Measurements from ENCODE around the gene LSMEM2. TPM values are rescaled to one million over a fixed set of nuclear protein-coding genes. Genes with fewer than 3 reads are reported as not detected.
A peak's percentile ranks its signal among the peaks of the same experiment; 100 is the strongest.

Gene LSMEM2
- total and polyA plus RNA-seq, 4 experiments from 2014 or later: 0.20 TPM; not detected in 3

DNA sequence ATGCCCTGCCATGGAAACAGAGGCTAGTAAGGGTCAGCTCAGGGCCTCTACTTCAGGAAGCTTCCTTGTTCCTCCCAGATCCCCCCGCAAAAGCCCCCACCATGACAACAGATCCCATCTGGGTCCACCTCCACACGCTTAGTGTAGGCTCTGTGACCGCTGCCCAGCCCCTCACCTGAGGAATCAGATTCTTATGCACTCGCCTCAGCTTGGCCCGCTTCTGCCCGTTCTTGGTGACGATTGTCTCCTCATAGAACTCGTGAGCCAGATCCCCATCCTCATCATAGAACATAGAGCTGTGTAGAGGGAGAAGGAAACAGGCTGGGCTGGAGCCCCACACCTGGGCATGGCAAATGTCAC is 47.3 kb downstream of the LSMEM2 start:
- no peaks in the 10 kb centered on the region for H3K9me3 ChIP-seq (ENCODE audit: control insufficient read depth in 1 of 2, low read length in 2 of 2)
- ChIA-PET CTCF (ENCODE audit: partially characterized antibody) (interaction anchor here (0.8 to 3.4 kb wide), 6 partner anchors 11 to 132 kb away, joined by 3 to 17 read pairs (median 3); partner anchors contain the start of genes CYB561D2, HYAL3, NAA80 and NPRL2), POLR2A (ENCODE audit: partially characterized antibody) (interaction anchor here (3.8 to 20.5 kb wide), 3 partner anchors 10 to 27 kb away, joined by 16 to 595 read pairs (median 144); partner anchors contain the start of genes CYB561D2, HYAL3, NAA80 and NPRL2)
- Mint-ChIP-seq H3K27me3 (no peaks in the 10 kb centered on the region), H3K27ac (peak overlapping the region in 3 of 7 donors; percentile 62 to 79 (median 70)), H3K36me3 (peaks cover 0 to 39% of the 10 kb centered on the region in 2 donors), H3K4me1 (peaks cover 14 to 37% (median 23%) of the 10 kb centered on the region in 4 donors), H3K4me3 (peak overlapping the region in 5 of 8 donors; percentile 21 to 61 (median 41)), H3K9me3 (peaks cover 0 to 1% (median 0%) of the 10 kb centered on the region in 8 donors)
- H3K27me3 ChIP-seq (ENCODE audit: insufficient read depth, low read length): no peaks in the 10 kb centered on the region
- no peak overlapping the region for H3K27ac ChIP-seq (ENCODE audit: low read depth, low read length)
- peaks cover 26% of the 10 kb centered on the region for H3K36me3 ChIP-seq (ENCODE audit: insufficient read depth, low read length)
- peak in 1 of 5 donors; percentile 16 for DNase-seq
- H3K4me3 ChIP-seq (ENCODE audit: low read length in 2 of 2): no peak overlapping the region
- intact Hi-C loops (cut with micrococcal nuclease): no loop called here
- H3K4me1 ChIP-seq (ENCODE audit: insufficient read depth, low read length): peaks cover 28% of the 10 kb centered on the region

DNA sequence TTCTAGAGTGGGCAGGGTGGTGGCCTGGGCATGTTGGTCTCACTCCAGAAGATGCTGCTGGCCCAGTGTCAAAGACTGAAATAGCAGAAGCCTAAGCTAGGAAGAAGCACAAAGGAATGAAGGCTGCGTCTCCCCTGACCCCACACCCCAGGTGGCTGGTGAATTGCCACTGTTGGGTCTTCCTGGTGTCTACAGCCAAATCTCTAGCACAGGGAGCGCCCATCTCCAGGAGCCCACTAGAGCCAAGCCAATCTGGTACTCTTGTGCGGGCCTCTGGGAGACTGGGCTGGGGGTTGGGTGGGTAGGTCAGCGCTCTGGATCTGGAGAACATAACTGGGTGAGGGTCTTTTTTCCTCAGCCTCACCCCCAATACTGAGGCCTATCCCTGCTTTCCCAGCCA is 48.2 kb downstream of the LSMEM2 start:
- Histone ChIP-seq H3K36me3 (ENCODE audit: insufficient read depth, low read length) (peaks cover 35% of the 10 kb centered on the region), H3K9me3 (ENCODE audit: control insufficient read depth in 1 of 2, low read length in 2 of 2) (no peaks in the 10 kb centered on the region), H3K27ac (ENCODE audit: low read depth, low read length) (peak overlapping the region; percentile 82), H3K27me3 (ENCODE audit: insufficient read depth, low read length) (no peaks in the 10 kb centered on the region), H3K4me3 (ENCODE audit: low read length in 2 of 2) (peak overlapping the region; percentile 73 to 91), H3K4me1 (ENCODE audit: insufficient read depth, low read length) (peaks cover 24% of the 10 kb centered on the region)
- POLR2A ChIA-PET (ENCODE audit: partially characterized antibody): interaction anchor here (1.6 to 20.5 kb wide), 9 partner anchors 9 to 242 kb away, joined by 4 to 595 read pairs (median 27); partner anchors contain the start of genes CYB561D2, HEMK1, HYAL3 and IFRD2
- peak in 1 of 5 donors; percentile 33 for DNase-seq
- H3K9me3 Mint-ChIP-seq: peaks cover 0 to 1% (median 0%) of the 10 kb centered on the region in 8 donors
- no peaks in the 10 kb centered on the region for H3K27me3 Mint-ChIP-seq
- intact Hi-C loops (cut with micrococcal nuclease): no loop called here
- H3K27ac Mint-ChIP-seq: peak overlapping the region in 6 of 7 donors; percentile 78 to 94 (median 87)
- CTCF ChIA-PET (ENCODE audit: partially characterized antibody): interaction anchor here (1.0 to 3.4 kb wide), 8 partner anchors 8 to 81 kb away, joined by 3 to 17 read pairs (median 4); partner anchors contain the start of genes HYAL3 and NAA80
- peaks cover 14 to 37% (median 23%) of the 10 kb centered on the region in 4 donors for H3K4me1 Mint-ChIP-seq
- H3K4me3 Mint-ChIP-seq: peak overlapping the region; percentile 80 to 97 (median 94)
- H3K36me3 Mint-ChIP-seq: peaks cover 0 to 48% of the 10 kb centered on the region in 2 donors

DNA sequence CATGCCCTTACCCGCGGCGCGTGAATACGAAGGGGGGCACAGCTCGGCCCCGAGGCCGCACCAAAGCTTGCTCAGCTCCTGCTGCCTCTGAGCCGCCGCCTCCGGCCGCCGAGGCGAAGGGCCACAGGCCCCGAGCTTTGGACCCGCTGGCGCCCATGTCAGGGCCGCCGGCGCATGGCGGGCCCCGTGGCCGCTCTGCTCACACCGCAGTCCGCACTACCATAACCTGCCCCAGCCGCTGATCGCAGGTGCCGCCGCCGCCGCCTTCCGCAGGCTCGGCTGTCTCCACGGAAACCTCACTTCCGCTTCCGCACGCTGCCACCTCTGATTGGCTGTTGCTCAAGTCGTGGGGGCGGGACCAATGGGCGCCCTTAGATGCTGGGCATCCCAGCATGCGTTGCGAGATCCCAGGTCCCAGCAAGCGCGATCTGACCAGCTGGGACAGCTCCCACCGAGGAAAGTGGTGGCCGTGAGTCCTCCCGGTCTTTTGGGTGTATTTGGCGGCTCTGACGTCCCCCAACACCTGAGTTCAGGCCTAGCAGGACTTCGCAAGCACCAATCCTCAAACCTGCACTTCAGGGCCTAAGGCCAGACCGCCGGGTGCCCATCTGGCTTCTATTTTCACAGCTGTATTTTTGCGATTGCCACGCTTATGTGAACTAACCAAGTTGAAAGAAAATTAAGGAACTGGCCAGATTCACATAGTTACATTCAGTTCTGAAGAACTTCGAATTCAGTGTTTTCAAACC is 49.2 kb downstream of the LSMEM2 start, which contains the start of gene TUSC2:
Gene TUSC2, minus strand, starts transcription at position 281 of the 749 bp plus-strand sequence. Its CDS starts 124 bp downstream, at position 157.
- no peaks in the 10 kb centered on the region for H3K9me3 ChIP-seq (ENCODE audit: control insufficient read depth in 1 of 2, low read length in 2 of 2)
- Mint-ChIP-seq H3K27ac (peak within 1 kb of the TSS; percentile 93 to 97 (median 97)), H3K36me3 (peaks cover 0 to 49% of the 10 kb centered on the region in 2 donors), H3K4me3 (peak within 1 kb of the TSS; percentile 91 to 97 (median 94)), H3K4me1 (peaks cover 13 to 42% (median 23%) of the 10 kb centered on the region in 4 donors), H3K27me3 (no peaks in the 10 kb centered on the region), H3K9me3 (peaks cover 0 to 1% (median 0%) of the 10 kb centered on the region in 8 donors)
- intact Hi-C loops (cut with micrococcal nuclease): loop anchor here (1.0 to 2.0 kb wide), 5 partner anchors 9 to 36 kb away; partner anchors contain the start of genes HYAL3, IFRD2, NAA80 and TMEM115
- peaks cover 37% of the 10 kb centered on the region for H3K36me3 ChIP-seq (ENCODE audit: insufficient read depth, low read length)
- no peaks in the 10 kb centered on the region for H3K27me3 ChIP-seq (ENCODE audit: insufficient read depth, low read length)
- H3K4me3 ChIP-seq (ENCODE audit: low read length in 2 of 2): peak within 1 kb of the TSS; percentile 73 to 91
- ChIA-PET CTCF (ENCODE audit: partially characterized antibody) (interaction anchor here (1.0 to 3.4 kb wide), 9 partner anchors 9 to 102 kb away, joined by 3 to 17 read pairs (median 4); partner anchors contain the start of genes HYAL3, NAA80 and NPRL2), POLR2A (ENCODE audit: partially characterized antibody) (interaction anchor here (1.0 to 20.5 kb wide), 10 partner anchors 10 to 241 kb away, joined by 3 to 595 read pairs (median 8); partner anchors contain the start of genes CYB561D2, HEMK1, HYAL3 and IFRD2)
- peak; percentile 91 to 96 (median 93) for DNase-seq
- peaks cover 22% of the 10 kb centered on the region for H3K4me1 ChIP-seq (ENCODE audit: insufficient read depth, low read length)
- H3K27ac ChIP-seq (ENCODE audit: low read depth, low read length): peak within 1 kb of the TSS; percentile 82

DNA sequence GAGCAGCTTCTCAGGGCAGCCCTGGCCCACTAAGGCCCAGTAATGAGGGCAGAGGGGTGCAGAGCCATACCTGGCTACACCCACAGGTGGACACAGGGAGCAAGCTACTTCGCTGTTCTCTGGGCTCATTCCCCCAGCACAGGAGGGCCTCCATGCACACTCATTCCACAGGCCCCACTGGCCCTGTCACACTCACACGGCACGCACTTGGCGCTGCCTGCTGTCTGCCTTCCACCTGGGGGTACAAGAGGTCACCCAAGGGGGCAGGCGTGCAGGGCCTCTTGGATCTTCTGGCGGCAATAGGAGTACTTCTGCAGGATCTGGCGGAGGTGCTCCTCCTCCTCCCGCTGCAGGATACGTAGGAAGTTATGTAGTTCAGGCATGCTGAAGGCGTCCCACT is 51.4 kb downstream of the LSMEM2 start:
- Histone ChIP-seq H3K9me3 (ENCODE audit: control insufficient read depth in 1 of 2, low read length in 2 of 2) (no peaks in the 10 kb centered on the region), H3K4me1 (ENCODE audit: insufficient read depth, low read length) (peaks cover 44% of the 10 kb centered on the region), H3K36me3 (ENCODE audit: insufficient read depth, low read length) (peaks cover 42% of the 10 kb centered on the region), H3K27ac (ENCODE audit: low read depth, low read length) (no peak overlapping the region), H3K27me3 (ENCODE audit: insufficient read depth, low read length) (no peaks in the 10 kb centered on the region), H3K4me3 (ENCODE audit: low read length in 2 of 2) (no peak overlapping the region)
- Mint-ChIP-seq H3K27ac (peak overlapping the region in 1 of 7 donors; percentile 44), H3K36me3 (peaks cover 4 to 47% of the 10 kb centered on the region in 2 donors), H3K4me1 (peaks cover 22 to 51% (median 32%) of the 10 kb centered on the region in 4 donors), H3K27me3 (no peaks in the 10 kb centered on the region), H3K9me3 (peaks cover 0 to 3% (median 0%) of the 10 kb centered on the region in 8 donors), H3K4me3 (peak overlapping the region in 1 of 8 donors; percentile 15)
- CTCF ChIA-PET (ENCODE audit: partially characterized antibody): interaction anchor here (0.9 kb wide), 1 partner anchor 17 kb away, joined by 3 read pairs; no protein-coding TSS in a partner anchor
- DNase-seq: peak in 1 of 5 donors; percentile 22
- intact Hi-C loops (cut with micrococcal nuclease): no loop called here
- POLR2A ChIA-PET (ENCODE audit: partially characterized antibody): interaction anchor here (3.5 to 20.5 kb wide), 3 partner anchors 7 to 21 kb away, joined by 27 to 595 read pairs (median 81); partner anchors contain the start of genes CYB561D2, NPRL2, RASSF1 and TMEM115

DNA sequence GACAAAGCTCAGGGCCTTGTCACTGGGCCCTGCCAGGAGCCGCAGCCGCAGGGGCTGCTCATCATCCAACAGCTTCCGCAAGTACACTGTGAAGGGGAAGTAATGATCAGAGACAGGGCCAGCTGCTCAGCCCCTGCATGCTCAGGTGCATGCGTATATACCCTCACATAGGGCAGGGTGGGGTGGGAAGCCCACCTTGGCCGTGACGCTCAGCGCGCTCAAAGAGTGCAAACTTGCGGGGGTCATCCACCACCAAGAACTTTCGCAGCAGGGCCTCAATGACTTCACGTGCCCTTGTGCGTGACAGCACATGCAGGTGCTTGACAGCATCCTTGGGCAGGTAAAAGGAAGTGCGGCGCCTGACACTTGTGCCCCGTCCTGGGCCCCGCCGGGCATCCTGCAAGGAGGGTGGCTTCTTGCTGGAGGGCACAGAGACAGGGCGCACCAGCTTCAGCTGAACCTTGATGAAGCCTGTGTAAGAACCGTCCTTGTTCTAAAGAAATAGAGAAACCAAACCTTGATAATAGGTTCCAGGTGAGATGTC is 52.5 kb downstream of the LSMEM2 start:
- H3K4me1 ChIP-seq (ENCODE audit: insufficient read depth, low read length): peaks cover 55% of the 10 kb centered on the region
- CTCF ChIA-PET (ENCODE audit: partially characterized antibody): interaction anchor here (1.0 kb wide), 1 partner anchor 10 kb away, joined by 3 read pairs; no protein-coding TSS in a partner anchor
- POLR2A ChIA-PET (ENCODE audit: partially characterized antibody): interaction anchor here (1.3 to 20.5 kb wide), 3 partner anchors 9 to 20 kb away, joined by 4 to 595 read pairs (median 27); partner anchors contain the start of genes CYB561D2, NPRL2, RASSF1 and TMEM115
- Mint-ChIP-seq H3K9me3 (peaks cover 0 to 3% (median 0%) of the 10 kb centered on the region in 8 donors), H3K27me3 (no peaks in the 10 kb centered on the region), H3K36me3 (peaks cover 4 to 42% of the 10 kb centered on the region in 2 donors), H3K4me3 (no peak overlapping the region), H3K4me1 (peaks cover 27 to 61% (median 40%) of the 10 kb centered on the region in 4 donors), H3K27ac (peak overlapping the region in 2 of 7 donors; percentile 22 to 44)
- peaks cover 32% of the 10 kb centered on the region for H3K36me3 ChIP-seq (ENCODE audit: insufficient read depth, low read length)
- DNase-seq: peak in 1 of 5 donors; percentile 18
- no peaks in the 10 kb centered on the region for H3K9me3 ChIP-seq (ENCODE audit: control insufficient read depth in 1 of 2, low read length in 2 of 2)
- no peak overlapping the region for H3K4me3 ChIP-seq (ENCODE audit: low read length in 2 of 2)
- intact Hi-C loops (cut with micrococcal nuclease): no loop called here
- no peaks in the 10 kb centered on the region for H3K27me3 ChIP-seq (ENCODE audit: insufficient read depth, low read length)
- H3K27ac ChIP-seq (ENCODE audit: low read depth, low read length): no peak overlapping the region

DNA sequence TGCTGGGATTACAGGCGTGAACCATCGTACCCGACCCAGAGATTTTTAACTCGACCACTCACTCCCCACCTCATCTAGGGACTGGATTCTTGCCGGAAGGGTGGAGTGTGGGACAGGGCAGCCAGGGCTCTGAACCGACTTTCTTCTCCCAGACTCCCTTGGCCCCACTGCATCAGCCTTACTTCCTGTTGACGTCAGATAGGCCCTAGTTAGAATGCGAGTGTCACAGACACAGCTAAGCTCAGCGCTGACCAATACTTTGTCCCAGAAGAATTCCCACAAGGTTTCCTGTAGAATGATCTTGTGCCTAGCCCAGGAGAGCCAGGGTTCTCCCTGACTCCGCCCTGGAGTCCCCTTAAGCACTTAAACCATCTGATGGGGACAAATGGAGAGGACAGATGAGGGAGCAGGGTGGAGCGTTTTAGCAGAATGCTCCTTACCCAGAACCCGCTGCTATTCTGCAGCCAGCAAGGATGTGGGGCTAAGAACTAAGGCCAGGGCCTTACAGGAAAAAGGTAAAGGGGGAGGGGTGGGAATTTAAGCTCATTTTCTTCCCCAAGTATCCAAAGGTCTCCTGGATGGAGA is 54.9 kb downstream of the LSMEM2 start:
- DNase-seq: peak in 3 of 5 donors; percentile 22 to 61 (median 29)
- Histone ChIP-seq H3K4me3 (ENCODE audit: low read length in 2 of 2) (no peak overlapping the region), H3K9me3 (ENCODE audit: control insufficient read depth in 1 of 2, low read length in 2 of 2) (no peaks in the 10 kb centered on the region), H3K27ac (ENCODE audit: low read depth, low read length) (peak overlapping the region; percentile 96), H3K27me3 (ENCODE audit: insufficient read depth, low read length) (no peaks in the 10 kb centered on the region), H3K36me3 (ENCODE audit: insufficient read depth, low read length) (peaks cover 32% of the 10 kb centered on the region), H3K4me1 (ENCODE audit: insufficient read depth, low read length) (peaks cover 53% of the 10 kb centered on the region)
- Mint-ChIP-seq H3K4me3 (peak overlapping the region in 7 of 8 donors; percentile 21 to 71 (median 56)), H3K4me1 (peaks cover 25 to 54% (median 41%) of the 10 kb centered on the region in 4 donors), H3K9me3 (peaks cover 0 to 4% (median 0%) of the 10 kb centered on the region in 8 donors), H3K27ac (peak overlapping the region; percentile 85 to 96 (median 93)), H3K27me3 (no peaks in the 10 kb centered on the region), H3K36me3 (peaks cover 4 to 45% of the 10 kb centered on the region in 2 donors)
- ChIA-PET CTCF (ENCODE audit: partially characterized antibody) (interaction anchor here (0.7 to 1.7 kb wide), 2 partner anchors 10 to 16 kb away, joined by 3 to 7 read pairs; partner anchors contain the start of gene HYAL2), POLR2A (ENCODE audit: partially characterized antibody) (interaction anchor here (1.5 to 20.5 kb wide), 4 partner anchors 14 to 278 kb away, joined by 3 to 595 read pairs (median 161); partner anchors contain the start of genes CISH, CYB561D2, HYAL2 and HYAL3)
- intact Hi-C loops (cut with micrococcal nuclease): no loop called here
